Transverse colon (tissue), 4 donors: ENCODE data around the gene FTCD.

Source experiments
- CTCF ChIP-seq, 5 experiments: fragments of 200-600 bp in 3 of 5; fragments of 450-650 bp in 2 of 5; sonication (generic) in 3 of 5; IDR thresholded peaks; 1 replicate in 2 of 5; 2 replicates in 3 of 5; pipeline ENCODE4 v1.5.1; 2016 to 2017; ENCODE audit warnings: antibody characterized with exemption in 5 of 5, inconsistent platforms in 3 of 5, mild to moderate bottlenecking in 2 of 5, moderate library complexity in 1 of 5
- EP300 ChIP-seq: sonication (generic); formaldehyde crosslinking; IDR thresholded peaks from one replicate; pipeline ENCODE4 v1.6.1; 2017; ENCODE audit warnings: antibody characterized with exemption, low read depth
- POLR2A ChIP-seq: fragments of 450-650 bp; IDR thresholded peaks from one replicate; pipeline ENCODE4 v1.6.1; 2016; ENCODE audit warnings: antibody characterized with exemption, mild to moderate bottlenecking, moderate library complexity
- POLR2AphosphoS5 ChIP-seq, 3 donors: sonication (generic); formaldehyde crosslinking; IDR thresholded peaks; one replicate each; pipeline ENCODE4 v1.6.1; 2016; ENCODE audit warnings: antibody characterized with exemption in 3 of 3

GRCh38 chr21:46096596-46097335 is 58.6 kb downstream of the FTCD start:
- TF ChIP-seq POLR2A (no peak), POLR2AphosphoS5 (IDR thresholded peaks at IDR 0.05) (no peak), CTCF (IDR thresholded peaks at IDR 0.05) (no peak), EP300 (no peak)
